H9 (cell line): ENCODE results near the gene MAT2A. TPM values are rescaled to one million over a fixed set of nuclear protein-coding genes. Genes with fewer than 3 reads are reported as not detected.

Experiments
- DNase-seq: peaks from one replicate; pipeline ENCODE4 v3.0.0-alpha.2; 2017
- H2AFZ ChIP-seq: one replicate; pipeline ENCODE4 v1.6.1; 2013; ENCODE audit warnings: mild to moderate bottlenecking, low read length, control low read depth, moderate library complexity
- H2AK5ac ChIP-seq: 2 replicates; pipeline ENCODE4 v1.6.1; 2013; ENCODE audit warnings: low read length, control low read depth, mixed read lengths; ENCODE audit not compliant: insufficient read length
- H2BK120ac ChIP-seq: one replicate; pipeline ENCODE4 v1.6.1; 2013; ENCODE audit warnings: low read depth, mild to moderate bottlenecking, low read length, control low read depth, inconsistent platforms; ENCODE audit not compliant: poor library complexity, severe bottlenecking
- H2BK12ac ChIP-seq: 2 replicates; pipeline ENCODE4 v1.6.1; 2013; ENCODE audit warnings: low read length, control low read depth, mixed read lengths, low read depth; ENCODE audit not compliant: insufficient read length
- H2BK15ac ChIP-seq: 2 replicates; pipeline ENCODE4 v1.6.1; 2013; ENCODE audit warnings: low read depth, low read length, control low read depth
- H2BK20ac ChIP-seq: one replicate; pipeline ENCODE4 v1.6.1; 2013; ENCODE audit warnings: low read depth, mild to moderate bottlenecking, low read length, control low read depth, inconsistent platforms; ENCODE audit not compliant: poor library complexity, severe bottlenecking
- H2BK5ac ChIP-seq: 2 replicates; pipeline ENCODE4 v1.6.1; 2013; ENCODE audit warnings: low read length, control low read depth, mixed read lengths; ENCODE audit not compliant: insufficient read length
- H3K14ac ChIP-seq: 2 replicates; pipeline ENCODE4 v1.6.1; 2013; ENCODE audit warnings: low read length, control low read depth; ENCODE audit not compliant: insufficient read depth
- H3K18ac ChIP-seq: 2 replicates; pipeline ENCODE4 v1.6.1; 2013; ENCODE audit warnings: low read depth, mild to moderate bottlenecking, mixed read lengths, low read length, control low read depth; ENCODE audit not compliant: insufficient read length
- H3K23ac ChIP-seq: 2 replicates; pipeline ENCODE4 v1.6.1; 2013; ENCODE audit warnings: low read length, control low read depth, mixed read lengths, low read depth; ENCODE audit not compliant: insufficient read length
- H3K23me2 ChIP-seq: 2 replicates; pipeline ENCODE4 v1.6.1; 2013; ENCODE audit warnings: low read depth, mild to moderate bottlenecking, mixed read lengths, low read length, control low read depth; ENCODE audit not compliant: insufficient read length, poor library complexity, severe bottlenecking
- H3K27ac ChIP-seq: 2 replicates; pipeline ENCODE4 v1.5.1; 2013; ENCODE audit warnings: low read length, control low read depth, mixed read lengths, low read depth; ENCODE audit not compliant: insufficient read length
- H3K27me3 ChIP-seq: 2 replicates; pipeline ENCODE4 v1.6.1; 2013; ENCODE audit warnings: low read length, control low read depth, inconsistent platforms; ENCODE audit not compliant: insufficient read depth
- H3K4ac ChIP-seq: 2 replicates; pipeline ENCODE4 v1.6.1; 2013; ENCODE audit warnings: low read depth, mild to moderate bottlenecking, control low read depth, inconsistent platforms, low read length, moderate library complexity
- H3K4me1 ChIP-seq: 2 replicates; pipeline ENCODE4 v1.6.1; 2013; ENCODE audit warnings: low read length, control low read depth, inconsistent platforms; ENCODE audit not compliant: insufficient read depth
- H3K4me2 ChIP-seq: 2 replicates; pipeline ENCODE4 v1.6.1; 2013; ENCODE audit warnings: low read length, control low read depth, mixed read lengths; ENCODE audit not compliant: insufficient read length, insufficient read depth
- H3K56ac ChIP-seq: 2 replicates; pipeline ENCODE4 v1.6.1; 2013; ENCODE audit warnings: low read depth, mild to moderate bottlenecking, mixed read lengths, low read length, control low read depth; ENCODE audit not compliant: insufficient read length
- H3K79me1 ChIP-seq: 2 replicates; pipeline ENCODE4 v1.6.1; 2013; ENCODE audit warnings: low read depth, mild to moderate bottlenecking, moderate library complexity, low read length, control low read depth, inconsistent platforms; ENCODE audit not compliant: insufficient read depth, poor library complexity, severe bottlenecking
- H3K79me2 ChIP-seq: 2 replicates; pipeline ENCODE4 v1.6.1; 2013; ENCODE audit warnings: low read length, control low read depth, inconsistent platforms; ENCODE audit not compliant: insufficient read depth
- H3K9ac ChIP-seq: 2 replicates; pipeline ENCODE4 v1.6.1; 2013; ENCODE audit warnings: low read length, control low read depth, mixed read lengths; ENCODE audit not compliant: insufficient read length; ENCODE audit errors: extremely low read depth
- H3K9me3 ChIP-seq: one replicate; pipeline ENCODE4 v1.6.1; 2013; ENCODE audit warnings: low read depth, low read length, inconsistent platforms; ENCODE audit not compliant: control insufficient read depth
- H3T11ph ChIP-seq: one replicate; pipeline ENCODE4 v1.6.1; 2013; ENCODE audit warnings: mild to moderate bottlenecking, low read length, control low read depth, inconsistent platforms
- H4K20me1 ChIP-seq: one replicate; pipeline ENCODE4 v1.6.1; 2013; ENCODE audit not compliant: control insufficient read depth, insufficient read length, insufficient read depth
- H4K5ac ChIP-seq: 2 replicates; pipeline ENCODE4 v1.6.1; 2013; ENCODE audit warnings: low read depth, mild to moderate bottlenecking, mixed read lengths, low read length, control low read depth; ENCODE audit not compliant: insufficient read length
- H4K8ac ChIP-seq: replicated peaks from 2 replicates; pipeline ENCODE4 v1.6.1; 2013; ENCODE audit warnings: low read length, control low read depth, mixed read lengths, low read depth; ENCODE audit not compliant: insufficient read length
- H4K91ac ChIP-seq: 2 replicates; pipeline ENCODE4 v1.6.1; 2013; ENCODE audit warnings: low read depth, mild to moderate bottlenecking, moderate library complexity, mixed read lengths, low read length, control low read depth; ENCODE audit not compliant: insufficient read length
- H3K27ac Mint-ChIP-seq, 3 experiments: 2 replicates in 2 of 3; 3 replicates in 1 of 3; pipeline ENCODE4 v1.8.0; 2020 to 2021; ENCODE audit warnings: mixed read lengths in 3 of 3, mild to moderate bottlenecking in 1 of 3, moderate library complexity in 1 of 3
- H3K27me3 Mint-ChIP-seq: 2 replicates; pipeline ENCODE4 v1.8.0; 2021; ENCODE audit warnings: low read depth, mild to moderate bottlenecking, moderate library complexity, mixed read lengths
- H3K36me3 Mint-ChIP-seq, 3 experiments: 2 replicates in 2 of 3; 3 replicates in 1 of 3; pipeline ENCODE4 v1.8.0; 2020 to 2021; ENCODE audit warnings: low read depth in 3 of 3, mixed read lengths in 3 of 3; ENCODE audit not compliant: insufficient read depth in 1 of 3
- H3K4me1 Mint-ChIP-seq, 2 experiments: 2 replicates each; pipeline ENCODE4 v1.8.0; 2020; ENCODE audit warnings: mixed read lengths in 2 of 2
- H3K4me3 Mint-ChIP-seq, 2 experiments: 2 replicates in 1 of 2; 3 replicates in 1 of 2; pipeline ENCODE4 v1.8.0; 2020 to 2021; ENCODE audit warnings: mild to moderate bottlenecking in 2 of 2, mixed read lengths in 2 of 2, moderate library complexity in 1 of 2
- H3K9me3 Mint-ChIP-seq, 2 experiments: 2 replicates in 1 of 2; 3 replicates in 1 of 2; pipeline ENCODE4 v1.8.0; 2020; ENCODE audit warnings: mild to moderate bottlenecking in 2 of 2, mixed read lengths in 2 of 2, moderate library complexity in 1 of 2
- CTCF ChIP-seq: fragments of 200-600 bp; sonication (generic); conservative IDR thresholded peaks from 3 replicates; pipeline ENCODE4 v1.8.0; 2021; ENCODE audit warnings: antibody characterized with exemption, mild to moderate bottlenecking
- WGBS: extraction: QIAGEN DNeasy Blood & Tissue Kit; methylation state at CpG from one replicate; pipeline ENCODE4 v1.1.7; 2013; ENCODE audit warnings: missing lambda C conversion rate, low lambda C conversion rate, mixed read lengths; ENCODE audit not compliant: insufficient read length; ENCODE audit errors: extremely low coverage; 5-methylcytosine and 5-hydroxymethylcytosine counted together
- total RNA-seq: library from RNA; stranded (reverse); gene quantifications from 2 replicates; pipeline ENCODE4 v1.2.1, GENCODE V29; 2021

MAT2A gene
- total RNA-seq, 1 experiment from 2014 or later, result 459 TPM

DNA sequence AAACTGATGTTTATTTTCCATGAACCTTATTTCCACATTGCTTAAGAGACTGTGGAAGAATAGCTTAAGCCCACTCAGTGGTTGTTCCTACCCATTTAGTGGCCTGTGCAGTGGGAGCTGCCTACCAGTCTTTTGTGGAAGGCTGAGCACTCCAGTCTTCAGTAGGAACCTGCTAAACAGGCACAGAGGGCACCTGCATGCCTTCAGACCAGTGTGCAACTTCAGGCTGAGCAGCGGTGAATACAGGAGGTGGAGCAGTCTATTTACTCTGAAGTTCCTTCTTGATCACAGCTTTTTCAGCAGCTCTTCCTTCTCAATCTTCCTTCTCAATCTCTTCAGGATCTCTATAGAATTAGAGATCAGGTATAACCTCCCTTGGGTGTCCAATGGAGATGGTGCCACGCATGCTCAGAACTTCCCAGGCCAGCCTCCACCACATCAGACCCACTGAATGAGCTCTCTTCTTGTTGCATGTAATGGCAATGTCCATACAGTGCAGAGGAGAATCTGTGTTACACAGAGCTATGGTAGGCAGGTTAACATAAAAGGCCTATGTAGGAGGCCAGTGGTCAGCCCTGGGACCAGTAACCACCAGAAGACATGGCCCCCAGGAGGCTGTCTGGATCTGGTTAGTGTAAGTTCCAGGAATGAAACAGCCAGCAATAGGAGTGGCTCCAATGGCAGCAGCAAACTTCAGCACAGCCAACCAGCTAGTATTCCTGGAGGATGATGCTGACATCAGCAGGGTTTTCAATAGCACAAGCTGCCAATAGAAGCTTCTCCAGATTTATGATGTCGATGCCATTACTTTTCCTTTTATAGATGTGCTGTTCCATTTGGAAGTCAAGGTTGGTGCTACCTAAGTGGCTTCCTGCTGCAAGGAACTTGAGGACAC is 47.9 kb upstream of the MAT2A start:
- Histone ChIP-seq H4K20me1 (no peaks in the 10 kb centered on the region), H3K79me2 (no peaks in the 10 kb centered on the region), H3K4me2 (no peak overlapping the region), H2BK15ac (no peak overlapping the region), H3K4me1 (no peaks in the 10 kb centered on the region), H2BK20ac (no peak overlapping the region), H2AK5ac (no peak overlapping the region), H3K56ac (no peak overlapping the region), H2BK12ac (no peak overlapping the region), H4K8ac (no peak overlapping the region), H4K5ac (no peak overlapping the region), H3K4ac (no peak overlapping the region), H4K91ac (no peak overlapping the region), H3T11ph (no peak overlapping the region), H3K23ac (no peak overlapping the region), H3K79me1 (no peaks in the 10 kb centered on the region), H3K9ac (no peak overlapping the region), H2BK120ac (no peak overlapping the region), H3K9me3 (no peaks in the 10 kb centered on the region), H3K14ac (no peak overlapping the region), H2AFZ (no peak overlapping the region), H3K18ac (no peak overlapping the region), H3K23me2 (no peaks in the 10 kb centered on the region), H3K27ac (no peak overlapping the region), H2BK5ac (no peak overlapping the region), H3K27me3 (no peaks in the 10 kb centered on the region)
- Mint-ChIP-seq H3K36me3 (peaks cover 3 to 5% (median 5%) of the 10 kb centered on the region in 3 experiments; a peak in 4 of 7 replicates), H3K9me3 (peaks cover 18 to 22% of the 10 kb centered on the region in 2 experiments), H3K4me1 (peaks cover 10% of the 10 kb centered on the region in 2 experiments; a peak in 2 of 4 replicates), H3K27ac (no peak overlapping the region), H3K4me3 (no peak overlapping the region), H3K27me3 (peaks cover 5% of the 10 kb centered on the region)
- WGBS, result no CpG with 5 or more reads among the region's 3 CpGs
- no peak for TF ChIP-seq CTCF
- no peak for DNase-seq
